Body of pancreas (tissue), 4 donors: Measurements from ENCODE around the gene SPRED2. TPM values are rescaled to one million over a fixed set of nuclear protein-coding genes. Genes with fewer than 3 reads are reported as not detected.
A peak's percentile ranks its signal among the peaks of the same experiment; 100 is the strongest.

Experiments
- ATAC-seq: fragments of 150-250 bp; one replicate; pipeline ENCODE4 v1.9.1; 2016
- DNase-seq, 4 donors: peaks; one replicate each; pipeline ENCODE4 v3.0.0-alpha.2; 2019
- H3K27ac ChIP-seq, 4 donors: fragments of 200-600 bp; sonication (generic); 1 replicate in 3 of 4; 2 replicates in 1 of 4; pipeline versions ENCODE4 v1.5.1 to v1.6.1; 2016 to 2019; ENCODE audit warnings: mild to moderate bottlenecking in 1 of 4, mixed read lengths in 1 of 4, moderate library complexity in 1 of 4
- H3K27me3 ChIP-seq, 2 donors: fragments of 200-600 bp; sonication (generic); one replicate each; pipeline ENCODE4 v1.6.0; 2016; ENCODE audit warnings: mild to moderate bottlenecking in 1 of 2
- H3K36me3 ChIP-seq, 2 donors: fragments of 200-600 bp; sonication (generic); replicated peaks in 1 of 2; 2 replicates each; pipeline ENCODE4 v1.5.1; 2016; ENCODE audit warnings: low read depth in 2 of 2; ENCODE audit not compliant: insufficient read depth in 1 of 2
- H3K4me1 ChIP-seq: fragments of 200-600 bp; sonication (generic); one replicate; pipeline ENCODE4 v1.6.0; 2016
- H3K4me3 ChIP-seq, 2 donors: fragments of 200-600 bp; sonication (generic); 1 replicate in 1 of 2; 2 replicates in 1 of 2; pipeline ENCODE4 v1.5.1; 2016 to 2019
- H3K9me3 ChIP-seq, 3 donors: fragments of 200-600 bp; sonication (generic); 1 replicate in 2 of 3; 2 replicates in 1 of 3; pipeline ENCODE4 v1.5.1; 2016
- CTCF ChIP-seq, 7 experiments: fragments of 450-650 bp in 4 of 7; fragments of 200-600 bp in 3 of 7; sonication (generic) in 3 of 7; IDR thresholded peaks; one replicate each; pipeline ENCODE4 v1.5.1; 2016 to 2019; ENCODE audit warnings: antibody characterized with exemption in 7 of 7
- POLR2A ChIP-seq, 3 donors: fragments of 450-650 bp; IDR thresholded peaks; one replicate each; pipeline ENCODE4 v1.6.1; 2016; ENCODE audit warnings: antibody characterized with exemption in 3 of 3, mild to moderate bottlenecking in 2 of 3
- WGBS, 2 donors: methylation state at CpG; one replicate each; pipeline ENCODE4 v1.1.5; 2017; 5-methylcytosine and 5-hydroxymethylcytosine counted together
- intact Hi-C: fragments of 100-400 bp; cut with DNase I; formaldehyde crosslinking; loops from one replicate; pipeline ENCODE4 v1.15.1; 2023
- total RNA-seq, 2 donors: library from RNA; depleted of rRNA; stranded (reverse); fragments of >200 nt; gene quantifications; one replicate each; pipeline ENCODE4 v1.1.0, GENCODE V29; 2016

SPRED2 gene
- total RNA-seq, 2 donors from 2014 or later: 16.1 to 16.2 TPM

DNA sequence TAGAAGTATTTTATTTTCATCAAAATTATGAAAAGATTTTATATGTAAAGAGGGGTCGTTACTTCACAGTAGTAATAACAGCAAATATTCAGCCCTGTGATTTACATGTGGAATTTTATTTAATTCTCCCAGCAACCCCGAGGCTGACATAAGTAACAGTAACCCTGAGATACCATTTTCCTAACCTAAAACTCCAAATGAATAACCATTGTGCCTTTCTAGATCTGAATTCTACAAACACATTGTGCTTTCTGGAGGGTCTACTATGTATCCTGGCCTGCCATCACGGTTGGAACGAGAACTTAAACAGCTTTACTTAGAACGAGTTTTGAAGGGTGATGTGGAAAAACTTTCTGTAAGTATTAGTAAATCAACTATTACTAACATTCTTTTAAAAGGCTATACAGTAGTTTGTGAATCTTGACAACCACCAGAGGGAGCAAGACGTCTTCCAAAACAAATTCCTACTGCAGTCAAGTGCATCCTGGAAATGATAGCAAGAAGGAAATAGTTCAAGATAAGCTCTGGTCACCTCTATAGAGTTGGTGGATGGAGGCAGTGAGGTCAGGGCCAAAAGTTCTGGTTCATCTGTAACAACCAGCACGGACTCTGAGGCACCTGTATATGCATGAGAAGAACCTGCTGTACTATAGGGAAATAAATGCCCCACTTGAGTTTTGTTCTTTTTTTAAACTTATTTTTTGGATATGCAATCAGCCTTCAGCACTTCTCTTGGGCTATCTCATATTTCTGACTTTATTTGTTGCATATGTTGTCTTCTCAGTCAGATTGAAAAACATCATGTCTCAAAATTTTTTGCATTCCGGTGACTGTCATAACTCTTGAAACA lies 167.4 kb downstream of the SPRED2 start:
- DNase-seq (peak; percentile 17 to 66 (median 30)), ATAC-seq (peak; percentile 67)
- H3K36me3 ChIP-seq: peaks cover 0 to 1% of the 10 kb centered on the region in 2 donors
- no peaks in the 10 kb centered on the region for H3K4me1 ChIP-seq
- no peaks in the 10 kb centered on the region for H3K9me3 ChIP-seq
- intact Hi-C loops: loop anchor here (5.0 kb wide), 1 partner anchor 287 kb away; no protein-coding TSS in a partner anchor
- H3K27ac ChIP-seq: no peak overlapping the region
- H3K4me3 ChIP-seq: no peak overlapping the region
- peak; percentile 40 to 76 (median 67) for TF ChIP-seq CTCF (IDR thresholded peaks at IDR 0.05)
- TF ChIP-seq POLR2A (IDR thresholded peaks at IDR 0.05): no peak
- H3K27me3 ChIP-seq: no peaks in the 10 kb centered on the region
- 39 to 42% methylated on average over 8 of the region's 8 CpGs for WGBS, 2 donors

DNA sequence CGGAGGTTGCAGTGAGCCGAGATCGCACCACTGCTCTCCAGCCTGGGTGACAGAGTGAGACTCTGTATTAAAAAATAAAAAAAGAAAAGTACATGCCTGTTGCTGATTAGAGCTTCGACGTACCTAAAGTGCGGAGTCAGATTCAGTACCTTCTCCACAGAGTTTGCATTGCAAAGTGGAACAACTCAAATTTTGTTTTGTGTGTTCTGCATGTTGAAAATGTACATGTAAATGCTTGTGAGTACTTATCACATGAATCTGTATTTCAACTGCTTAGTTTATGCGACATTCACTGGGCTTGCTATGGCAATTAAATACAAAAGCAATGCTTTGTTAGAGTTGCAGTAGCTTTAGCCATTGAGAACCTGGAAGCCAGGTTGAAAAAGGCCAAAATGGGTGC lies 168.4 kb downstream of the SPRED2 start:
- no peak overlapping the region for H3K4me3 ChIP-seq
- ATAC-seq: no peak
- intact Hi-C loops: no loop called here
- H3K9me3 ChIP-seq: no peaks in the 10 kb centered on the region
- TF ChIP-seq POLR2A (IDR thresholded peaks at IDR 0.05) (no peak), CTCF (IDR thresholded peaks at IDR 0.05) (no peak)
- H3K4me1 ChIP-seq: no peaks in the 10 kb centered on the region
- no peak overlapping the region for H3K27ac ChIP-seq
- no peak for DNase-seq
- 84% methylated on average over 7 of the region's 7 CpGs for WGBS, 2 donors
- H3K36me3 ChIP-seq: peaks cover 0 to 4% of the 10 kb centered on the region in 2 donors
- H3K27me3 ChIP-seq: no peaks in the 10 kb centered on the region

DNA sequence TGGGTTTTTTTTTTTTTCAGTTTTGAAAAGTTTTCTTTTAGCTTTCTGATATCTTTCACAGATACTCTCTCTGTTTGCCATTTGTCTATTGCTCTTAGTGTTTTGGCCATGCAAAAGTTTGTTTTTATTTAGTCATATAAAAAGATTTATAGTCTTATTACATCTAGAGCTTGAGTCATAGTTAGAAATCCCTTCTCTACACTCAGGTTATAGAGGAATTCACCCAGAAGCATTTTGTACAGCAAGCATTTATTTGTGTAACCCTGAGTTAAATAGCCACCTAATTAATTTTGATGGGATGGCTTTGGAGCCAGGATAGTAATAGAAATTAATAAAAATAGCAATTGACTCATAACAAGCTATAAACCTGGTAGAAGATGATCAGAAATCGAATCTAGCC lies 169.1 kb downstream of the SPRED2 start:
- Histone ChIP-seq H3K27ac (no peak overlapping the region), H3K36me3 (peaks cover 0 to 4% of the 10 kb centered on the region in 2 donors), H3K4me3 (no peak overlapping the region), H3K4me1 (no peaks in the 10 kb centered on the region), H3K9me3 (no peaks in the 10 kb centered on the region), H3K27me3 (no peaks in the 10 kb centered on the region)
- TF ChIP-seq CTCF (IDR thresholded peaks at IDR 0.05) (no peak), POLR2A (IDR thresholded peaks at IDR 0.05) (no peak)
- intact Hi-C loops: no loop called here
- 83 to 100% methylated on average over 1 of the region's 1 CpG for WGBS, 2 donors
- DNase-seq (no peak), ATAC-seq (no peak)

DNA sequence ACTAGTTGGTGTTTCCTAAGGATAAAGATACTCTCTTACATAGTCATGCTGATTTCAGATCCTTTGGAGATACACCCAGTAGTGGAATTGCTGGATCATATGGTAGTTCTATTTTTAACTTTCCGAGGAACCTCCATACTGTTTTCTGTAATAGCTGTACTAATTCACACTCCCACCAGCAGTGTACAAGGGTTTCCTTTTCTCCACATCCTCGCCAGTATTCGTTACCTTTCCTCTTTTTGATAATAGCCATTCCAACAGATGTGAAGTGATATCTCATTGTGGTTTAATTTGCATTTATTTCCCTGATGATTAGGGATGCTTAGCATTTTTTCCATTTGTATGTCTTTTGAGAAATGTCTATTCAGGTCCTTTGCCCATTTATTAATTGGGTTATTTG lies 170.7 kb downstream of the SPRED2 start:
- intact Hi-C loops: no loop called here
- 65 to 82% methylated on average over 3 of the region's 3 CpGs for WGBS, 2 donors
- Histone ChIP-seq H3K27ac (no peak overlapping the region), H3K27me3 (no peaks in the 10 kb centered on the region), H3K9me3 (no peaks in the 10 kb centered on the region), H3K4me1 (no peaks in the 10 kb centered on the region), H3K4me3 (no peak overlapping the region), H3K36me3 (peaks cover 0 to 4% of the 10 kb centered on the region in 2 donors)
- no peak for TF ChIP-seq POLR2A (IDR thresholded peaks at IDR 0.05)
- TF ChIP-seq CTCF (IDR thresholded peaks at IDR 0.05): no peak
- no peak for DNase-seq
- no peak for ATAC-seq

Other genes starting within 250 kb of the SPRED2 start
- gene ACTR2, start 204.8 kb downstream of the SPRED2 start, total RNA-seq: 10 to 100 TPM; 26.0 to 46.7 TPM